ENCODE measurements around the gene PES1.
"Not testable (repeated sequence)": the region's sequence is repeated elsewhere in the genome, so short reads cannot be mapped to it uniquely, and the experiment has no call there.

PES1 gene

DNA sequence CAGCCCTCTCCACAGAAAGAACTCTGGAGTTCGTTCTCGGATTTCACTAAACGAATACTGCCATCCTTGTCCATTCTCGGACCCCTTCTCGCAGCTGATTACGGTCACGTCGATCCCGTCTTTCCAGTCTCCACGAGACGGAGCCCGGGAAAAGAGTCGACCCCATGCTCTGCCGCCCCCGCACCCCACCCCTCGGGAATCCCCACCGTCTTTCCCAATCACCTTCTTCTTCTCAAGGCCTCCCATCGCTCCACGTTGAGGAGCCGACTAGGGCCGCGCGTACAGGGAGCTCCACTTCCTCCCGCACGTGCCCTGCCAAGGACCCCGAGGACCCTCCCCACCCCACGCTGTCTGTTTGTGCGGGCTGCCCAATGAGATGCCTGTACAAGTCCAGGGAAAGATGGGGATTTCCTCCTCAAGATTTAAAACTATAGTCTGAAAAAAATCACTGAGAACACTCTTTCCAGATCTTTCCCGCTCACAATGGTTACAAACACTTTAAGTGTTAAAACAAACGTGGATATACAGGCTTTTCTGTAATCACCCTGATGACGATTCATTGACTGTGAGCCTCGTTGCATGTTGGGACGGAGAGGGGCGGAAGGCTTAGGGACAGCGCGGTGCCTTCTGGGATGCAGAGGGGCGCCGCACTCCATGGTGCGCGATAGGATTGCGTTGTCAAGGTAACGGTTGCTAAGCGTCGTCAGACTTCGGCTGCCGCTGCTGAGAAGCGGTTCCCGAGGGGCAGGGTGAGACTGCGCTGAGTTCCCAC, at the start of gene PES1:
TSS of gene PES1 (minus strand) at position 323 of the 772 bp plus-strand sequence. CDS start at position 246, 77 bp downstream.
- DNase-seq, result peak; percentile 97 to 99 (median 99)

DNA sequence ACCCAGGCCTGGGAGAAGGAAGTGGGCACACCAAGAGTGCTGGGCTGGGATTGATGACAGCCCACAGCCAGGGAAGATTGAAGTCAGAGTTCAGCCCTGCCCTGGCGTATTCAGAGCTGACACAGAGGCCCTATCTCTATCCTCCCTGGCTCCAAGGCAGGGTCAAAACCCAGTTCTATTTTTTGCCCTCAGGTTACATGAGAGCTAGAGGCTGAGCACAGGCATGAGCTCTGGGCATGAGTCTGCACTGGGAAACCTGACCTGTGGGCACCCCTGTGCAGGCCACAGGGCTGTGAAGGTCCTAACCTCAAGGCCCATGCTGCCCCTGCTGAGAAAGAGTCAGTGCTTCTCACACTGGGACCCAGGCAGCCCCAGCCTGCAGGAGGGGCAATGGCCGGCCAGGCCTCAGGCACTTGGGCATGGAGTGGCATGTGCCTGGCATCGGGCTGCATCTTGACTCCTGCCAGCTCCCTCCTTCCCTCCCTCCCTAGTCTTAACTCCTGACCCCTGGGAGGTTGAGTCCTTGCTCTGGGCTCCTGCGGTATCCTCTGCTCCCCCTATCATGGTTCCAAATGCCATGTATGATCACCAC, 49.2 kb upstream of the PES1 start:
- no peak for DNase-seq

DNA sequence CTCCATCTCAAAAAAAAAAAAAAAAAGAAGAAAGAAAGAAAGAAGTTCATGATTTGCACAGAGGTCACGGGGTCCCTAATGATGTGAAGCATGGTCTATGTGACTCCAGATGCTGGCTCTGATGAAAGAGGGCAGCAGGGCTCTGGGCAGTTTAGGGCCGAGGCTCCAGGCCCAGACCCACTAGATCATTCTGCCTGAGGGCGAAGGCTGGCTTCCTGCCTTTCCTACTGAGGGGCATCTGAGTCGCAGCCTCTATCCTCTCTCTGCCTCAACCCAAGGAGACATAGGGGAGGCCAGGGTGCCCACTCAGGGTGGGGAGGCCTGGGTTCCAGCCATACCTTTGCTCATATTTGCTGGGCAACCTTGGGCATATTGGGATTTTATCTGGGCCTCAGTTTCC, 48.7 kb upstream of the PES1 start:
- DNase-seq, result no peak

DNA sequence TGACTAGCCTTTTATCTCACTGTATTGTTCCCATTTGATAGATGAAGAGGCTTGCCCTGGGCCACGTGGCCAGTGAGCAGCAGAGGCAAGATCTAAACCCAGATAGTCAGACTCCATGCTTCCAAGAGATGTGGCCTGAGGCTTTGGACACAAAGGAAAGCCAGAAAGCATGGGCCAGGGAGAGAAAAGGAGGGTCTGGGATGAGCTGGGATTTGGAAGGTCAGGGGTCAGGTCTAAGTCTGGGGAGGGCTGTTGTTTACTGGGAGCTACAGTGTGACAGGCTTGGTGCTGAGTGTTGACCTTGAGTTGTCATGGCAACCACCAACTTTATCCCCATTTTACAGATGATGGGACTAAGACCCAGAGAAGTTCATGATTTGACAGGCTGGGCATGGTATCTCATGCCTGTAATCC, 46.0 kb upstream of the PES1 start:
- DNase-seq, result no peak

DNA sequence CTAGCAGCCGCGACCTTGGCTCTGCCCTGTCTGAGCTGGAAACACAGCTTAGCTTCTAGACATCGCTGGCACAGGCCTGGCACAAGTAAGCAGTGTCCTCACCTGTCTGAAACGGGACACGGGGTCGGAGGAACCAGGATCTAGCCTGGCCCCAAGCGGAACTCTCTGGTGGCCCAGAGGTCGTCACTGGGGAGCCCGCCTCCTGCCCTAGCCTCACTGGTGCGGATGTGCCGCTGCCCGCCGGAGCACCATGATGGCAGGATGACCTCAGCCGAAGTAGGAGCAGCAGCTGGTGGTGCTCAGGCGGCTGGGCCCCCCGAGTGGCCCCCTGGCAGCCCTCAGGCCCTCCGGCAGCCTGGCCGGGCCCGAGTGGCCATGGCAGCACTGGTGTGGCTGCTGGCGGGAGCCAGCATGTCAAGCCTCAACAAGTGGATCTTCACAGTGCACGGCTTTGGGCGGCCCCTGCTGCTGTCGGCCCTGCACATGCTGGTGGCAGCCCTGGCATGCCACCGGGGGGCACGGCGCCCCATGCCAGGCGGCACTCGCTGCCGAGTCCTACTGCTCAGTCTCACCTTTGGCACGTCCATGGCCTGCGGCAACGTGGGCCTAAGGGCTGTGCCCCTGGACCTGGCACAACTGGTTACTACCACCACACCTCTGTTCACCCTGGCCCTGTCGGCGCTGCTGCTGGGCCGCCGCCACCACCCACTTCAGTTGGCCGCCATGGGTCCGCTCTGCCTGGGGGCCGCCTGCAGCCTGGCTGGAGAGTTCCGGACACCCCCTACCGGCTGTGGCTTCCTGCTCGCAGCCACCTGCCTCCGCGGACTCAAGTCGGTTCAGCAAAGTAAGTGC, 44.7 kb upstream of the PES1 start:
- peak in 1 of 3 donors; percentile 25 for DNase-seq

DNA sequence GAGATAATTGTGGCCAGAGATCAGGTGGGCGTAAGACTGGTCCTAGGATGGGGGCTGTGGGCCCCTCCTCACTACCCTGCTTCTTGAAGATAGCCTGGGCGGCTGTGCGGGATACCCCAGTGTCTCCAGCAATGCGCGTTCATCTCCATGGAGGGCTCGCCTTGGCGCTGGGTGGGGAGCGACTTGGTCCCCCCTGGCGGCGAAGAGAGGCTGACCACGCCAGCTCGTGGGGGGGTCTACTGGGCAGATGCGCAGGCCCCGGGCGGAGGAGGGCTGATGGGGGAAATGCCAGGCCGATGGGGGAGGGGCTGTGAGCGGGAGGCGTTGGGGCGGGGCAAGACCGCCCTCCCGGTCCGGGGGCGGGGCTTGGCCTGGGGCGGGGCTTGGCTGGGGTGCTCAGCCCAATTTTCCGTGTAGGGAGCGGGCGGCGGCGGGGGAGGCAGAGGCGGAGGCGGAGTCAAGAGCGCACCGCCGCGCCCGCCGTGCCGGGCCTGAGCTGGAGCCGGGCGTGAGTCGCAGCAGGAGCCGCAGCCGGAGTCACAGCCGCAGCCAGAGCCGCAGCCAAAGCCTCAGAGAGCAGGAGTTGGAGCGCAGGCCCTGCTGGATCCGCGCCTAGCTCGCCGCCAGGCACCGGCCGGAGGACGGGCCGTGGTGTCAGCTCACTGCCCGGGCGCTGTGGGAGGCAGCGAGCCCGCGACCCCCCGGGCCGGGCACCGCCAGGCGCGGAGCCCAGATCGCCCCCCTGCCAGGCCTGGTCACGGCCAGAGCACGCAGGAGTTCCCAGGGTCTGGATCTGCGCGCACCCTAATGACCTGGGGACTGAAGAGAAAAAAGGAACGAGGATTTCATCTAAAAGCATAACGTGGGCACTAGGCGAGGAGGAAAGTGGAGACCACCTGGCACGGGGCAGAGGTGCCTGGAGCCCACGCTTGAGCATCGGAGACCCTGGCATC, 43.8 kb upstream of the PES1 start, which contains the start of gene SLC35E4:
TSS of gene SLC35E4 (plus strand) at position 509 of the 953 bp plus-strand sequence. CDS start 670 bp downstream, outside the sequence.
- DNase-seq, result peak; percentile 89 to 98 (median 95)

DNA sequence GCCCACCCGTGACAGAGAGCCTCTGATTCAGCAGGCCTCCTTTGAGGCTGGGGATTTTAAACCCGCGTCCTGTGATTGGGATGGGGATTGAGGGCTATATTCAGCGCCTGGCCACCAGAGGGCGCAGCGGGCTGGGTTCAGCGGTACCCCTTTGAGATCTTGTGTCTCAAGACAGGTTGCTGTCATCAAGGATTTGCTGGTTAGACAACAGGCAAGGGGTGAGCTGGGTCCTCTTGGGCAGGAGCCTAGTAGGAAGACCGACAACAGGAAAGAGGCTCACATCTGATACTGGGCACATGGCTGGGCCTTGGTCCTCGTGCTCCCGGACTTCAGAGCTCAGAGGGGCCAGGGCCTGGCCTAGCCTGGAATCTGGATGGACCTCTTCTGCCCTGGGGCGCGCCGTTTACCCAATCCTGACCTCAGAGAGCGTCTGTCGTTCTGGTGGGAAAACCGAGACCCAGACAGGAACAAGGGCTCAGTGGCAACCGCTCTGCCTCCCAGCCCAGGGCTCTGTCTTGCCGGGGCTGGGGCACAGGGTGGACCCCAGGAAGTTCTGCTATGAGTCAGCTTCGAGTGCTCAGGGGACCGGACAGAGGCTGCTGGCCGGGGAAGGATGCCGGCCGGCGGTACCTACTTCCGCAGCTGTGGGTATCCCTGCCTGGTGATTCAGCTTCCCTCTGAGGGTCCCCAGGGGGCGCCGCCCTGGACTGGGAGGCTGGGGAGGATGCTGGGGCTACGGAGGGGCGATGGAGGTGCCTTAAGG, 42.9 kb upstream of the PES1 start:
- peak; percentile 97 to 98 (median 97) for DNase-seq

DNA sequence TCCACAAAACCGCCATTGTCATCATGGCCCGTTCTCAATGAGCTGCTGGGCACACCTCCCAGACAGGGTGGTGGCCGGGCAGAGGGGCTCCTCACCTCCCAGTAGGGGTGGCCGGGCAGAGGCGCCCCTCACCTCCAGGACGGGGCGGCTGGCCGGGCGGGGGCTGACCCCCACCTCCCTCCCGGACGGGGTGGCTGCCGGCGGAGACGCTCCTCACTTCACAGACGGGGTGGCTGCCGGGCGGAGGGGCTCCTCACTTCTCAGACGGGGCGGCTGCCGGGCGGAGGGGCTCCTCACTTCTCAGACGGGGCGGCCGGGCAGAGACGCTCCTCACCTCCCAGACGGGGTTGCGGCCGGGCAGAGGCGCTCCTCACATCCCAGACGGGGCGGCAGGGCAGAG, 39.8 kb upstream of the PES1 start:
- not testable (repeated sequence) for DNase-seq

DNA sequence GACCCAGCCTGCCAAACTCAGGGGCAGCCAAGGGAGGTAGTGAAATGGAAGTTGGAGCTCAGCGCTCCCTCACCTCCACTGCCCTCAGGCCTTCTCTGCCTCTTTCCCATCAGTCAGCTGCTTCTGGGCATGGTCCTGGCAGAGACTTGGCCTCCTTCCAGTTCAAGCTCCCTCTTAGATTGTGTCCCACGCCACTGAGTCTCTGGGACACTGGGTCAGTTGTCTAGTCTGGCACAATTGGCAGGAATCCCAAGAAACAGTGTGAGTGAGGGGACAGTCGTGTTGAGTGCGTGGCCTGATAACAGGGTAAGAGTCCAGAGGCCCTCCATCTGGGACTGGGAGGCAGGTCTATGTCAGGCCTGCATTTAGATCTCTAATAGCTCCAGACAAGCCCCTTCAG, 36.8 kb upstream of the PES1 start:
- DNase-seq, result no peak

DNA sequence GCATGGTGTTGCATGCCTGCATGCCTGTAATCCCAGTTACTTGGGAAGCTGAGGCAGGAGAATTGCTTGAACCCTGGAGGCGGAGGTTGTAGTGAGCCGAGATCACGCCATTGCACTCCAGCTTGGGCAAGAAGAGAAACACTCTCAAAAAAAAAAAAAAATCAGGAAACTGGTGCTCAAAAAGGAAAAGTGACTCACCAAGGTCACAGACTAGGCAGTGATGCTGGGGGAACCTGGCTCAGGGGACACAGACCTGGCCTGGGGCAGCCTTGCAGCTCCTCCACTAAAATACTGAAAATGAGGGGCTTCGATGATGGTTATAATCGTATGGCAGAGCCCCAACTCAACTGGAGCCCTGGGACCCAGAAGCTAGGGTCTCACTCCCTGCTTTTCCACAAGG, 35.8 kb upstream of the PES1 start:
- peak; percentile 45 to 55 (median 50) for DNase-seq

DNA sequence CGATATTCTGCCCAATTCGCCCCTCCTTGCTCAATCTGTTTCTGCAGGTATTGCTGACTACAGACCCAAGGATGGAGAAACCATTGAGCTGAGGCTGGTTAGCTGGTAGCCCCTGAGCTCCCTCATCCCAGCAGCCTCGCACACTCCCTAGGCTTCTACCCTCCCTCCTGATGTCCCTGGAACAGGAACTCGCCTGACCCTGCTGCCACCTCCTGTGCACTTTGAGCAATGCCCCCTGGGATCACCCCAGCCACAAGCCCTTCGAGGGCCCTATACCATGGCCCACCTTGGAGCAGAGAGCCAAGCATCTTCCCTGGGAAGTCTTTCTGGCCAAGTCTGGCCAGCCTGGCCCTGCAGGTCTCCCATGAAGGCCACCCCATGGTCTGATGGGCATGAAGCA, 34.7 kb upstream of the PES1 start:
- DNase-seq, result no peak

DNA sequence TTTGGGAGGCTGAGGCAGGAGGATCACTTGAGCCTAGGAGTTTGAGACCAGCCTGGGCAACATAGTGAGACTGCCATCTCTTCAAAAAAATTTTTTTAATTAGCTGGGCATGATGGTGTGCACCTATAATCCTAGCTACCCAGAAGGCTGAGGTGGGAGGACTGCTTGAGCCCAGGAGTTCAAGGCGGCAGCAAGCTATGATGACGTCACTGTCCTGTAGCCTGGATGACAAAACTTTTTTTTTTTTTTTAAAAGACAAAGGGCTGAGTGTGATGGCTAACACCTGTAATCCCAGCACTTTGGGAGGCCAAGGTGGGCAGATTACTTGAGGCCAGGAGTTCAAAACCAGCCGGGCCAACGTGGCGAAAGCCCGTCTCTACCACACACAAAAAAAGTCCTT, 28.2 kb upstream of the PES1 start:
- not testable (repeated sequence) for DNase-seq

DNA sequence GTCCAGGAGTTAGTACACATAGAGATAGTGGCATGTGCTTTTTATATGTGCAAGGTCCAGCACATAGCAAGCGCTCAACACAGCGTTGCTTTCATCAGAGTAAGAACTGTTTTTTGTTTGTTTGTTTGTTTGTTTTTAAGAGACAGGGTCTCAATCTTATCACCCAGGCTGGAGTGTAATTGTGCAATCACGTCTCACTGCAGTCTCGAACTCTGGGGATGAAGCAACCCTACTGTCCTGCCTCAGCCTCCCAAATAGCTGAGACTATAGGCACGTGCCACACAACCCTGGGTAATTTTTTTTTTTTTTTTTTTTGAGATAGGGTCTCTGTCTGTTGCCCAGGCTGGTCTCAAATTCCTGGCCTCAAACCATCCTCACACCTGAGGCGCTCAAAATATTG, 26.1 kb upstream of the PES1 start:
- no peak for DNase-seq

DNA sequence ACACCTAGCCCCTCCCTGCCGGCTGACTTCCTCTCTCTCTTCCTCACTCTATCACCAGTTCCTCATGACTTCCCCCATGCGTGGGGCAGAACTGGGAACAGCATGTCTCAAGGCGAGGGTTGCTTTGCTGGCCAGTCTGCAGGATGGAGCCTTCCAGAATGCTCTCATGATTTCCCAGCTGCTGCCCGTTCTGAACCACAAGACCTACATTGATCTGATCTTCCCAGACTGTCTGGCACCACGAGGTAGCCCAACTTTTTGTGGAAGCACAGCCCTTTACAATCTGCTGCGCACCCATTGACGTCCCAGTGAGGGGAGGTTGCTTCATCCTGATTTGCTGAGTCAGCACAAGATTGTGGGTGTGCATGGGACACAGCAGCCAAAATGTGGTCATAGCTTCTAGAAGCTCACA, 23.8 kb upstream of the PES1 start:
- peak in 2 of 3 donors; percentile 15 to 45 for DNase-seq

DNA sequence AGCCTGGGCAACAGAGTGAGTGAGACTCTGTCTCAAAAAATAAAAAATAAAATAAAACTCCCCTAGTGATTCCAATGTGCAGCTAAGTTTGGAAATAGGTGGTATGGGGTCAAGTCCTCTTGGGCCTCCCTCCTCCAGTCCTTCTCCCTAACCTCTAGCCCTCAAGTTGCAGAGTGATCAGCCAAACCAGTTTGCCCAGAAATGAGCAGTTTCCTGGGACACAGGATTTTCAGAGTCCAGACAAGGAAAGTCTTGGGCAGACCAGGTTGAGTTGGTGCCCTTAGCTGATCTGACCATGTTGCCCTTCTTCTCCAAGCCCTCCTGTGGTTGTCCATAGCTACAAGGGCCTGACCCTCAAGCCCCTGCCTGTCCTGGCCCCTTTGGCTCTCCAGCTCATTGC, 23.2 kb upstream of the PES1 start:
- DNase-seq, result no peak

DNA sequence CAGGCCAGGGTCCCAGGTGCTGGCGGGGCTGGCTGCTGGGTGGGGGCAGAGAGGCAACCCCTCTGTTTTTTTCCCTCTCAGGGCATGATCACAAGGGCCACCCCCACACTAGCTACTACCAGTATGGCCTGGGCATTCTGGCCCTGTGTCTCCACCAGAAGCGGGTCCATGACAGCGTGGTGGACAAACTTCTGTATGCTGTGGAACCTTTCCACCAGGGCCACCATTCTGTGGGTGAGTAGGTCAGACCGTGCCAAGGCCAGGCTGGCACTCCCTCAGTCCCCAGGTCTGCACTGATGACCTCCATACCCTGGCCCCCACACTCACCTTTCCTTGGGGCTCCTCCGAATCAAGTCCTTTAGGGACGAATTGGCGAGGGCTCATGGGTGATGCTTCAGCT, 22.6 kb upstream of the PES1 start:
- DNase-seq, result no peak

DNA sequence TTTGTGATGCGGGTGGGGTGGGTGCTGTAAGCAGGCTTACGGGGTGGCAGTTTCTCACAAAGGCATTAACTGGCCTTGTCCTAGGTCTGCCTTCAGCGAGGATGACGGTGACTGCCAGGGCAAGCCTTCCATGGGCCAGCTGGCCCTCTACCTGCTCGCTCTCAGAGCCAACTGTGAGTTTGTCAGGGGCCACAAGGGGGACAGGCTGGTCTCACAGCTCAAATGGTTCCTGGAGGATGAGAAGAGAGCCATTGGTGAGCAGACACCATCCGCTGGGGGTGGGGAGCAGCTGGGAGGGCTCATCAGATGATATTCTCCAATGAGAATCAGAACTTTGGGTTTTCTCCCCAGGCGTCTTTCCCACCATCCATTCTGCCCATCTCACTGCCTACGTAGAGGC, 21.1 kb upstream of the PES1 start:
- no peak for DNase-seq

DNA sequence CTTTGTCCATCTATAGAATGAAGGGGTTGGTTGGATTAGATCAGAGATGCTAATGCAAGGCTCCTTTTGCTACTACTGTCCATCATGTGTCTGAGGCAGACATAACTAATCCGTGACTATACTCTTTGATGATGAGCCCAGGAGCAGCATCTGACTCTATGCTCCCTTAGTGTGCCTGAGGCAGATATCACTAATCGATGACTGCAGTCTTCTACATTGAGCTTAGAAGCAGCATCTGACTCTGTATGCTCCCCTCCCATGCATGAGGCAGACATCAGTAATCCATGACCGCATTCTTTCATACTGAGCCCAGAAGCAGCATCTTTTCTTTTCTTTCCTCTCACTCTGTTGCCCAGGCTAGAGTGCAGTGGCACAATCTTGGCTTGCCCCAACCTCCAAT, 19.5 kb upstream of the PES1 start:
- no peak for DNase-seq

DNA sequence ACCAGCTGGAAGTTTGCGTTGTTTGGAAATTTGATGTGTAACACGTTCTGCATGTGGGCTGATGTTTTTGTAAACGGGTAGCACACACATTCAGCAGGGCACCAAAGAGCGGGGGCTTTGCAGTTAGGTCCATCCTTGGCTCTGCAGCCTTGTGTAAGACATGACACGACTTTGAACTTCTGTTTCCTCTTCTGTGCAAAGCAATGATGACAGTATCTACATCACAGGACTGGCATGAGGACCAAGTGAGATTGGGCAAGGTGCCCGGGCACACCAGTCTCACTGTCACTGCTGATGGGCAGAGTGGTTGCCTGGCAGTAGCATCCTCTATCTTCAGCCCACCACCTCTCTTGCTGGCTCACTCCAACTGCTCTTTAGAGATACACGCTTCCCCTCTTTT, 18.6 kb upstream of the PES1 start:
- peak; percentile 89 to 97 (median 93) for DNase-seq

DNA sequence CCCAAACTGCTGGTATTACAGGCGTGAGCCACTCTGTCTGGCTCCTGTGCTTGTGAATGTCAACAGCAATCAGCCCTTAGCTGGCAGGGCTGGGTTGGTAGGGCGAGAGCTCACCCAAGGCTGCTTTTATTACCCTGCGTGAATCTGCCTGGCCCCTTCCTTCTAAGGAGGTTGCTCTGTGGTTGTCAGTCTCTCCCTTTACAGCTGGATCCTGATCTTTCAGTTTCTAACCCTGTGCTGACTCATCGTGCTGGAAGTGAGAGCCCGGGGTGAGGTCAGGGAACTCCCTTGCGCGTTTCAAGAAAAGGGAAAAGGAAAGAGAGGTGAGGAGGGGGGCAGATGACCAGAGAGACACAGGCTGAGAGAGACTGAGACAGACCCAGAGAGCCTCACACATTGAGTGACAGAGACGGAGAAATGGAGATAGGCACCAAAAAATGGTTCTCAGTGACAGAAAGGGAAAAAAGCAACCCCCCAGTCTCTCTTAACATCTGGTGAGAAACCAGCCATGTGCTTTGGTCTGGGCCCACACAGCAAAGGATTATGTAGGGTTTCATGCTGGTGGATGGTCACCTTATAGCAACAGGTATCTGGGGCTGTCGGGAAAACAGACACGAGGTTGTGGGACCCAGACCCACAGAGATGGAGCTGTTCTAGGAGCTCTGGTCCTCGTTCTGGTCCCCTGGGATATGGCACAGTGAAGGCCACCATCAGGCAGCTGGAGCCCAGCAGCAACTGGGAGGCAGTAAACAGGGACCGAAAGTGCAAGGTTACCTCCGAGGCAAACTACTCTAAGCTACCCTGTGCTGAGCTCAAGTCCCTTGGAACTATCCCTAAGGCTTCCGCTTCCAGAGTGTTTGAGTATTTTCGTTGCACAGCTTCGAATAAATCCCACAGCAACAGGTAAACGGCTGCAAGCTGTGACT, 17.8 kb upstream of the PES1 start:
- DNase-seq, result peak; percentile 95 to 98 (median 97)

Data from suppressor macrophage treated with lipopolysaccharide for 1 hour (primary cell).